ENCODE results near the gene RAB33A.

RAB33A gene

GRCh38 chrX:130190801-130191200 is 19.0 kb downstream of the RAB33A start:
- Mint-ChIP-seq H3K27ac (no peak overlapping the region), H3K36me3 (ENCODE audit: low read depth) (no peaks in the 10 kb centered on the region), H3K4me1 (peaks cover 10% of the 10 kb centered on the region), H3K4me3 (no peak overlapping the region), H3K27me3 (ENCODE audit: low read depth) (peaks cover 3% of the 10 kb centered on the region), H3K9me3 (peaks cover 3% of the 10 kb centered on the region)
- TF ChIP-seq, protein P1, sequence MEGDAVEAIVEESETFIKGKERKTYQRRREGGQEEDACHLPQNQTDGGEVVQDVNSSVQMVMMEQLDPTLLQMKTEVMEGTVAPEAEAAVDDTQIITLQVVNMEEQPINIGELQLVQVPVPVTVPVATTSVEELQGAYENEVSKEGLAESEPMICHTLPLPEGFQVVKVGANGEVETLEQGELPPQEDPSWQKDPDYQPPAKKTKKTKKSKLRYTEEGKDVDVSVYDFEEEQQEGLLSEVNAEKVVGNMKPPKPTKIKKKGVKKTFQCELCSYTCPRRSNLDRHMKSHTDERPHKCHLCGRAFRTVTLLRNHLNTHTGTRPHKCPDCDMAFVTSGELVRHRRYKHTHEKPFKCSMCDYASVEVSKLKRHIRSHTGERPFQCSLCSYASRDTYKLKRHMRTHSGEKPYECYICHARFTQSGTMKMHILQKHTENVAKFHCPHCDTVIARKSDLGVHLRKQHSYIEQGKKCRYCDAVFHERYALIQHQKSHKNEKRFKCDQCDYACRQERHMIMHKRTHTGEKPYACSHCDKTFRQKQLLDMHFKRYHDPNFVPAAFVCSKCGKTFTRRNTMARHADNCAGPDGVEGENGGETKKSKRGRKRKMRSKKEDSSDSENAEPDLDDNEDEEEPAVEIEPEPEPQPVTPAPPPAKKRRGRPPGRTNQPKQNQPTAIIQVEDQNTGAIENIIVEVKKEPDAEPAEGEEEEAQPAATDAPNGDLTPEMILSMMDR (IDR thresholded peaks at IDR 0.05; ENCODE audit: unreplicated experiment in 3 of 3): no peak

DNA sequence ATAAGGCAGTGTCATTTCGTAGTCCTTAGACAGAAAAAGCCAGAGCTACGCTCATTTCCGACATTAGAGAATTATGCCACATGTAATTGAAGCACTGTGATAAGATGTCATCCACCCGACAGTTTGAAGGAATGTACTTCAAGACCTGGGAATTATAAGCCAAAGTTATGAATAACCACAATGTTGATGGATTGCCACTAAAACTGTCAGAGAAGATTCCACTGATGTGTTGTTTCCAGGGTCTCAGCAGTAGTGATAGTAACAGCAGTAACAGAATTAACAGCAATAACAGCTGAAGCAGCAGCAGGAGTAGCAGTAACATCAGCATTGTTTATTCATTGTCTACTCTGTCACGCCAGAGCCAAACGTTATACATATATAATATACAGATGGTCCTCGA is 24.7 kb downstream of the RAB33A start:
- no peak overlapping the region for H3K4me3 Mint-ChIP-seq
- peaks cover 3% of the 10 kb centered on the region for H3K27me3 Mint-ChIP-seq (ENCODE audit: low read depth)
- peaks cover 4% of the 10 kb centered on the region for H3K4me1 Mint-ChIP-seq
- H3K9me3 Mint-ChIP-seq: peaks cover 2% of the 10 kb centered on the region
- TF ChIP-seq, protein P1 (IDR thresholded peaks at IDR 0.05; ENCODE audit: unreplicated experiment in 3 of 3): no peak
- no peak overlapping the region for H3K27ac Mint-ChIP-seq
- peaks cover 5% of the 10 kb centered on the region for H3K36me3 Mint-ChIP-seq (ENCODE audit: low read depth)

GRCh38 chrX:130197464-130197863 is 25.7 kb downstream of the RAB33A start:
- Mint-ChIP-seq H3K4me1 (peaks cover under 1% of the 10 kb centered on the region), H3K9me3 (peaks cover 2% of the 10 kb centered on the region), H3K27ac (no peak overlapping the region), H3K4me3 (no peak overlapping the region), H3K36me3 (ENCODE audit: low read depth) (peaks cover 5% of the 10 kb centered on the region), H3K27me3 (ENCODE audit: low read depth) (peaks cover under 1% of the 10 kb centered on the region)
- TF ChIP-seq, protein P1 (IDR thresholded peaks at IDR 0.05; ENCODE audit: unreplicated experiment in 3 of 3): no peak

DNA sequence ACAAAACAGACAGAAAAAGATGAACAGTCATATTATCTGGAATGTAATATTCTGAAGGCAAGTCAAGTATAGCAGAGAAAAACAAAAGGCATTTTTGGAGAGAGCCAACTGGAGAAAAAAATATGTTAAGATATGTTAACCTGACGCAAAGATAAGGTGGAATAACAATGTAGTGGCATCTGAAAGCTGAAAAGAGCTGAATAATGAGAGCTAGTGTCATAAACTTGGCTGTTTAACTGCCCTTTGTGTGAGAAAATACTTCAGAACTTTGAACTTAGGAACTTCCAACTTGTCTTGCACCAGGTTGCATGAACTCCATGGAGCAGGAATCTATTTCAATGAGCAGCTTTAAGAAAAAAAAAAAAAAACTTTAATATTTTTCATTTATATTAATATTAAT is 32.9 kb downstream of the RAB33A start:
- H3K4me1 Mint-ChIP-seq: no peaks in the 10 kb centered on the region
- no peaks in the 10 kb centered on the region for H3K9me3 Mint-ChIP-seq
- peaks cover 3% of the 10 kb centered on the region for H3K27me3 Mint-ChIP-seq (ENCODE audit: low read depth)
- H3K36me3 Mint-ChIP-seq (ENCODE audit: low read depth): peaks cover 39% of the 10 kb centered on the region
- TF ChIP-seq, protein P1 (IDR thresholded peaks at IDR 0.05; ENCODE audit: unreplicated experiment in 3 of 3): no peak
- H3K4me3 Mint-ChIP-seq: no peak overlapping the region
- H3K27ac Mint-ChIP-seq: no peak overlapping the region

- Mint-ChIP-seq H3K36me3 (ENCODE audit: low read depth) (peaks cover 69% of the 10 kb centered on the region), H3K9me3 (peaks cover 5% of the 10 kb centered on the region), H3K4me1 (no peaks in the 10 kb centered on the region), H3K4me3 (no peak overlapping the region), H3K27me3 (ENCODE audit: low read depth) (no peaks in the 10 kb centered on the region), H3K27ac (no peak overlapping the region)
- TF ChIP-seq, protein P1 (IDR thresholded peaks at IDR 0.05; ENCODE audit: unreplicated experiment in 3 of 3): no peak
These were observed 39.8 kb downstream of the RAB33A start for GRCh38 chrX:130211415-130212186.

GRCh38 chrX:130212371-130212770 is 40.6 kb downstream of the RAB33A start:
- TF ChIP-seq, protein P1 (IDR thresholded peaks at IDR 0.05; ENCODE audit: unreplicated experiment in 3 of 3): no peak
- H3K27ac Mint-ChIP-seq: no peak overlapping the region
- peaks cover 5% of the 10 kb centered on the region for H3K9me3 Mint-ChIP-seq
- H3K4me3 Mint-ChIP-seq: no peak overlapping the region
- peaks cover 70% of the 10 kb centered on the region for H3K36me3 Mint-ChIP-seq (ENCODE audit: low read depth)
- no peaks in the 10 kb centered on the region for H3K4me1 Mint-ChIP-seq
- no peaks in the 10 kb centered on the region for H3K27me3 Mint-ChIP-seq (ENCODE audit: low read depth)

Measured in nephron (organoid).